B cell (primary cell): ENCODE measurements around the gene MSN. TPM values are rescaled to one million over a fixed set of nuclear protein-coding genes. Genes with fewer than 3 reads are reported as not detected.

Experiments
- ATAC-seq: fragments of 200-7000 bp; cut with Tn5 transposase; one replicate; pipeline ENCODE4 v1.10.0; 2021; ENCODE audit warnings: low read depth, mild to moderate bottlenecking, moderate number of reproducible peaks, moderate library complexity
- CTCF ChIA-PET: fragments of 350-600 bp; sonication (Branson Sonifier 250); formaldehyde crosslinking; loops from one replicate; lab custom pipeline; 2021; ENCODE audit warnings: antibody characterized with exemption, inconsistent platforms; lab: Charles Lee
- POLR2A ChIA-PET: fragments of 350-600 bp; sonication (Branson Sonifier 250); formaldehyde crosslinking; loops from one replicate; lab custom pipeline; 2021; ENCODE audit warnings: antibody characterized with exemption; lab: Charles Lee
- DNase-seq: peaks from one replicate; pipeline ENCODE4 v3.0.0; 2013
- H2AFZ ChIP-seq: 2 replicates; pipeline ENCODE4 v1.6.1; 2012; ENCODE audit warnings: mild to moderate bottlenecking, low read depth, low read length; ENCODE audit not compliant: insufficient read depth, poor library complexity, severe bottlenecking
- H3K27ac ChIP-seq, 2 donors: 1 replicate in 1 of 2; 2 replicates in 1 of 2; pipeline ENCODE4 v1.5.1; 2012 to 2013; ENCODE audit warnings: low read length in 2 of 2, mild to moderate bottlenecking in 2 of 2, moderate library complexity in 1 of 2
- H3K27me3 ChIP-seq, 4 experiments: fragments of 200-600 bp in 1 of 4; sonication (generic) in 1 of 4; replicated peaks in 1 of 4; 1 replicate in 2 of 4; 2 replicates in 2 of 4; pipeline versions ENCODE4 v1.6.1 to v1.7.0; 2013 to 2016; ENCODE audit warnings: low read length in 3 of 4, mild to moderate bottlenecking in 2 of 4, mixed read lengths in 1 of 4, moderate library complexity in 1 of 4; ENCODE audit not compliant: insufficient read depth in 4 of 4, control insufficient read depth in 3 of 4; ENCODE audit errors: control extremely low read depth in 1 of 4
- H3K36me3 ChIP-seq, 2 experiments: replicated peaks in 1 of 2; 1 replicate in 1 of 2; 2 replicates in 1 of 2; pipeline versions ENCODE4 v1.6.1 to v1.7.1; 2013; ENCODE audit warnings: low read length in 1 of 2; ENCODE audit not compliant: insufficient read depth in 2 of 2, control insufficient read depth in 1 of 2; ENCODE audit errors: control extremely low read depth in 1 of 2, extremely low read depth in 1 of 2
- H3K4me1 ChIP-seq, 2 donors: fragments of 200-600 bp in 1 of 2; sonication (generic) in 1 of 2; 1 replicate in 1 of 2; 2 replicates in 1 of 2; pipeline versions ENCODE4 v1.5.1 to v1.6.1; 2013 to 2017; ENCODE audit warnings: low read length in 2 of 2; ENCODE audit not compliant: control insufficient read depth in 2 of 2, insufficient read depth in 2 of 2
- H3K4me2 ChIP-seq: replicated peaks from 2 replicates; pipeline ENCODE3; 2012; ENCODE audit warnings: mild to moderate bottlenecking, low read depth, low read length; ENCODE audit not compliant: poor library complexity, severe bottlenecking
- H3K4me3 ChIP-seq, 5 experiments: fragments of 200-600 bp in 1 of 5; sonication (generic) in 1 of 5; 1 replicate in 3 of 5; 2 replicates in 2 of 5; pipeline versions ENCODE4 v1.5.1 to v1.7.0; 2011 to 2016; ENCODE audit warnings: low read length in 4 of 5, mild to moderate bottlenecking in 4 of 5, low read depth in 2 of 5, control low read depth in 1 of 5, moderate library complexity in 1 of 5; ENCODE audit not compliant: insufficient read depth in 1 of 5; ENCODE audit errors: control extremely low read depth in 1 of 5, extremely low read depth in 1 of 5
- H3K79me2 ChIP-seq: fragments of 200-600 bp; sonication (generic); one replicate; pipeline ENCODE4 v1.6.0; 2016; ENCODE audit warnings: low read length; ENCODE audit not compliant: control insufficient read depth, insufficient read depth
- H3K9ac ChIP-seq: fragments of 200-600 bp; sonication (generic); 2 replicates; pipeline ENCODE4 v1.6.1; 2017; ENCODE audit warnings: mild to moderate bottlenecking, low read length, moderate library complexity
- H3K9me3 ChIP-seq, 3 donors: one replicate each; pipeline versions ENCODE4 v1.6.1 to v1.7.1; 2013; ENCODE audit warnings: low read length in 2 of 3; ENCODE audit not compliant: control insufficient read depth in 2 of 3, insufficient read depth in 1 of 3; ENCODE audit errors: control extremely low read depth in 1 of 3
- H4K20me1 ChIP-seq: 2 replicates; pipeline ENCODE4 v1.6.0; 2012; ENCODE audit warnings: mild to moderate bottlenecking, low read length; ENCODE audit not compliant: insufficient read depth, control insufficient read depth, poor library complexity, severe bottlenecking
- H3K27ac Mint-ChIP-seq: one replicate; pipeline ENCODE4 v1.8.0; 2021; ENCODE audit warnings: mixed read lengths
- H3K27me3 Mint-ChIP-seq: one replicate; pipeline ENCODE4 v1.8.0; 2021; ENCODE audit warnings: mixed read lengths
- H3K4me1 Mint-ChIP-seq: one replicate; pipeline ENCODE4 v1.8.0; 2021; ENCODE audit warnings: mixed read lengths
- H3K4me3 Mint-ChIP-seq: one replicate; pipeline ENCODE4 v1.8.0; 2021; ENCODE audit warnings: mixed read lengths
- H3K9me3 Mint-ChIP-seq: one replicate; pipeline ENCODE4 v1.8.0; 2022; ENCODE audit warnings: mixed read lengths; ENCODE audit not compliant: insufficient read depth
- EZH2 ChIP-seq: IDR thresholded peaks from 2 replicates; pipeline ENCODE4 v1.6.1; 2012; ENCODE audit warnings: borderline replicate concordance, low read depth, mild to moderate bottlenecking, moderate library complexity, low read length; ENCODE audit not compliant: insufficient read depth, poor library complexity, severe bottlenecking
- WGBS: methylation state at CpG from one replicate; pipeline ENCODE4 v1.1.5; 2013; ENCODE audit warnings: missing lambda C conversion rate; ENCODE audit not compliant: insufficient coverage; 5-methylcytosine and 5-hydroxymethylcytosine counted together
- intact Hi-C: fragments of 100-400 bp; cut with micrococcal nuclease; formaldehyde crosslinking; loops from one replicate; pipeline ENCODE4 v1.10.0; 2022
- polyA plus RNA-seq: library from polyadenylated mRNA; depleted of rRNA; stranded (reverse); fragments of >200 nt; gene quantifications from 2 replicates; pipeline ENCODE4 v1.2.3, GENCODE V29; 2012
- total RNA-seq, 2 donors: library from RNA; stranded (reverse); fragments of 120-200 nt in 1 of 2; gene quantifications; 1 replicate in 1 of 2; 2 replicates in 1 of 2; pipeline versions ENCODE4 v1.2.3 to v1.2.4, GENCODE V29; 2013 to 2022
- TF ChIP-seq, protein P1 (sequence below): fragments of 200-600 bp; IDR thresholded peaks from one replicate; pipeline ENCODE4 v1.8.0; 2022; ENCODE audit warnings: antibody characterized with exemption, mild to moderate bottlenecking

MSN gene
- total and polyA plus RNA-seq, 2 donors (not counting 1 experiment from before 2014, with no cell fraction given), result 181 to 414 TPM

DNA sequence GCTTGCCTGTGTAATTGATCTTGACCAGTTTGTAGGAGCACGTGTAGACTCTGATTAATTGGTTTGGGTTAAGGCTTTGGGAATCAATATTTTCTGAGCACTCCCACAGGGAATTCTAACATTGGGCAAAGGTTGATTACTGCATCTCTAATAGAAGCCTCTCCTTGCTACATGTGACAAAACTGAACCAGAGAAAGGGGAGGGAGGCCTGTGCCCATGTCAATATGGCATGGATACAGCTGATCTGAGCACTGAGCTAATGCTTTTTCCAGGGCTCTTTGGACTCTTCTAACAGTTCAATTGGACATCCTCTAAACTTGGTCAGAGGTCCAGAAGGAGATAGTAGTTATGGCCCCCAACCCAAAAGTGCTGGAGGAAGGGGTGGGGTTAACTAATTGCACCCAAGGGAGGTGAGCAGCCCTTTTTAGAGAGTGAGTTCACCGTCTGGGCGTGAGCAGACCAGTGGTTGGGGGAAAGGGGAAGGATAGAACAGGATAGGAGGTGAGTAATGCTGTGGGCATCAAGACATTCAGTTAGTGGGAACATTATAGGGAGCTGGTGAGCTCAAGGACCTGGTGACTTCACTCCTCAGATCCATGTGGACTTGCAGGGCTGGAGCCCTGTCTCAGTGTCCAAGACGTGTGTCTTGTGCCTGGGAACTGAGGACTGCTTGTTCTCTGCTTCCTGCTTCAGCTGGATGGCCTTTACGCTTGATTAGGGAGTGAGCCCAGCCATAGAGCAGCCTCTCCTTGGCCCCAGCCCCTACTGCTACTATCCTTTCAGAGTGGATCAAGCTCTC lies 22.8 kb downstream of the MSN start:
- Histone ChIP-seq H3K9ac (peak overlapping the region; percentile 8), H3K4me2 (peak overlapping the region; percentile 50), H3K27ac (peak overlapping the region; percentile 52 to 83), H2AFZ (no peak overlapping the region), H3K4me1 (peaks cover 92 to 99% of the 10 kb centered on the region in 2 donors), H3K4me3 (no peak overlapping the region), H3K36me3 (peaks cover 0 to 1% of the 10 kb centered on the region in 2 experiments), H3K79me2 (peaks cover 95% of the 10 kb centered on the region), H3K27me3 (no peaks in the 10 kb centered on the region), H4K20me1 (peaks cover 6% of the 10 kb centered on the region), H3K9me3 (no peaks in the 10 kb centered on the region)
- intact Hi-C loops, result no loop called here
- Mint-ChIP-seq H3K27ac (peak overlapping the region; percentile 90), H3K9me3 (no peaks in the 10 kb centered on the region), H3K4me1 (peaks cover 88% of the 10 kb centered on the region), H3K4me3 (peak overlapping the region; percentile 59), H3K27me3 (no peaks in the 10 kb centered on the region)
- POLR2A ChIA-PET, result no interaction called here
- 0% methylated on average over 2 of the region's 5 CpGs for WGBS
- CTCF ChIA-PET, result no interaction called here
- no peak for TF ChIP-seq EZH2
- TF ChIP-seq, protein P1, sequence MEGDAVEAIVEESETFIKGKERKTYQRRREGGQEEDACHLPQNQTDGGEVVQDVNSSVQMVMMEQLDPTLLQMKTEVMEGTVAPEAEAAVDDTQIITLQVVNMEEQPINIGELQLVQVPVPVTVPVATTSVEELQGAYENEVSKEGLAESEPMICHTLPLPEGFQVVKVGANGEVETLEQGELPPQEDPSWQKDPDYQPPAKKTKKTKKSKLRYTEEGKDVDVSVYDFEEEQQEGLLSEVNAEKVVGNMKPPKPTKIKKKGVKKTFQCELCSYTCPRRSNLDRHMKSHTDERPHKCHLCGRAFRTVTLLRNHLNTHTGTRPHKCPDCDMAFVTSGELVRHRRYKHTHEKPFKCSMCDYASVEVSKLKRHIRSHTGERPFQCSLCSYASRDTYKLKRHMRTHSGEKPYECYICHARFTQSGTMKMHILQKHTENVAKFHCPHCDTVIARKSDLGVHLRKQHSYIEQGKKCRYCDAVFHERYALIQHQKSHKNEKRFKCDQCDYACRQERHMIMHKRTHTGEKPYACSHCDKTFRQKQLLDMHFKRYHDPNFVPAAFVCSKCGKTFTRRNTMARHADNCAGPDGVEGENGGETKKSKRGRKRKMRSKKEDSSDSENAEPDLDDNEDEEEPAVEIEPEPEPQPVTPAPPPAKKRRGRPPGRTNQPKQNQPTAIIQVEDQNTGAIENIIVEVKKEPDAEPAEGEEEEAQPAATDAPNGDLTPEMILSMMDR, result no peak
- ATAC-seq (no peak), DNase-seq (no peak)
